ENCODE results near the gene DGKB. TPM values are rescaled to one million over a fixed set of nuclear protein-coding genes. Genes with fewer than 3 reads are reported as not detected.

The DGKB gene
- polyA plus RNA-seq, 2 of the 4 experiments (the other 2 are of a cell fraction): 0.01 TPM; not detected in 1

DNA sequence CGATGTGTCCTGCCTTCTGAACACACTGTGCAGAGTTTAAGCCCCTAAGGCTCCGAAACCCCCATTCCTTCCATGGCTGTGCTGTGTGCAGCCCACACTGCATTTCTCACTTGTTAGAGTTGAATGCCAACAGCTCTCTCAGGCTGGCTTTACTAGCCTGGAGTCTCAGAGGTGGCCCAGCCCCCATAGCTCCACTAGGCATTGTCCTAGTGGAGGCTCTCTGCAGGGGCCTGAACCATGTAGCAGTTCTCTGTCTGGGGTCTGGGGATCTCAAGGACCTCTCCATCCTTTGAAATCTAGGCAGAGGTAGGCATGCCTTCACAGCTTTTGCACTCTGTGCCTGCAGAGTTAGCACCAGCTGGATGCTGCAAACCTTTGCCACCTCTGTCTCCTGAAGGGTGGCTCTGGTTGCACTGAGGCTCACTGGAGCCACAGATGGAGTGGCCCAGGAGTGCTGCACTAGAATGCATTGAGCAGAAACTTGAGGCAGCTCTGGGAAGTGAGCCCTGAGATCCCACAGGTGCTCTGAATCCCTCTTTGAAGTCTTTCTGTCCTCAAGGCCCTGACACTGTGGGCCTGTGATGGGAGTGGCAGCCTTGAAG, 301.7 kb downstream of the DGKB start:
- Histone ChIP-seq H3K4me3 (no peak overlapping the region), H3K4me2 (no peak overlapping the region), H3K27ac (no peak overlapping the region), H3K4me1 (no peaks in the 10 kb centered on the region), H3K9me3 (no peaks in the 10 kb centered on the region)
- ChIA-PET CTCF (interaction anchor here (1.3 kb wide), 1 partner anchor 31 kb away, joined by 3 read pairs; no protein-coding TSS in a partner anchor), POLR2A (no interaction called here)
- FAIRE-seq (no peak), ATAC-seq (no peak), DNase-seq (ENCODE audit: low read depth in 1 of 2, low spot score in 1 of 2) (no peak)
- 6% methylated on average over 2 of the region's 2 CpGs for WGBS (ENCODE audit: missing lambda C conversion rate)
- TF ChIP-seq POLR2A (IDR thresholded peaks at IDR 0.05; ENCODE audit: low read length): no peak

DNA sequence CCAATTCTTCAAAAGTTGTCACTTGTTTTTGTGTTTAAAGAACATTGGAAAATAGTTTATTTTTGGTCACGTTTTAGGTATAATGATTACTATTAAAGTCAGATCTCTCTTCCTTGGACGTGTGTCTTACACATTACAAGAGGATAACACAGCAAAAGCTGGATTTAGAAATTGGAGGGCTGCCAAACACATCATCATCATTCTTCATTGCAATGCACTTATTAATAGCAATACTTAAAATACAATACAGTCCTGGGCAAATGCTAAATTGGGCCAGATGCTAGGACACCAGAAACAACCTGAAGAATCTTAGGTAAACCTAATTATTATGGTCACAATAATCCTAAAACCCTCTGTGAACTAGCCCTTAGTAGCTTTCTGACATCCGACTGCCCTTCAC, 303.6 kb downstream of the DGKB start:
- 8% methylated on average over 3 of the region's 3 CpGs for WGBS (ENCODE audit: missing lambda C conversion rate)
- CTCF ChIA-PET: no interaction called here
- FAIRE-seq: no peak

DNA sequence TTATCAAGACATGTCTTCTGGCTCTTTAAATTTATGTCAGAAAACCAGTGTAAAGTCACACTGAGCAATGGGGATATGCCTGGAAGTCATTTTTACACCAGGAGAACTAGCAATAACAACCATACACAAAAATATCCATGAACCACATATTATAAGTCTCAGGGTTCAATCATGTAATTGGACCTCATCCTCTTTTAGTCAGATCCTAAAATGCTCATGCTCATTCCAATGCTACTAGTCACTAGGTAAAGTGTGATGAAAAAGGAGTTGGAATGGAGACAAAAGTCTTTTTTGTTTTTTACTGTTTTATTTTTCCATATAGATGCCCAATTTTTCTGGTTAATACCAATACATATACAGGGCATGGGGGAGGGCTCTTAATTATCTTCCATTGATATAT, 306.1 kb downstream of the DGKB start:
- Histone ChIP-seq H3K4me2 (no peak overlapping the region), H3K27ac (no peak overlapping the region), H3K9me3 (no peaks in the 10 kb centered on the region), H3K4me1 (no peaks in the 10 kb centered on the region), H3K4me3 (no peak overlapping the region)
- FAIRE-seq (no peak), ATAC-seq (no peak), DNase-seq (ENCODE audit: low read depth in 1 of 2, low spot score in 1 of 2) (no peak)
- ChIA-PET POLR2A (no interaction called here), CTCF (no interaction called here)
- TF ChIP-seq EP300 (IDR thresholded peaks at IDR 0.05) (no peak), CEBPB (IDR thresholded peaks at IDR 0.05) (no peak), GATA3 (IDR thresholded peaks at IDR 0.05; ENCODE audit: borderline replicate concordance) (no peak), RARB (CRISPR knock-in tag; IDR thresholded peaks at IDR 0.05) (no peak)
- TF ChIP-seq, protein P1, sequence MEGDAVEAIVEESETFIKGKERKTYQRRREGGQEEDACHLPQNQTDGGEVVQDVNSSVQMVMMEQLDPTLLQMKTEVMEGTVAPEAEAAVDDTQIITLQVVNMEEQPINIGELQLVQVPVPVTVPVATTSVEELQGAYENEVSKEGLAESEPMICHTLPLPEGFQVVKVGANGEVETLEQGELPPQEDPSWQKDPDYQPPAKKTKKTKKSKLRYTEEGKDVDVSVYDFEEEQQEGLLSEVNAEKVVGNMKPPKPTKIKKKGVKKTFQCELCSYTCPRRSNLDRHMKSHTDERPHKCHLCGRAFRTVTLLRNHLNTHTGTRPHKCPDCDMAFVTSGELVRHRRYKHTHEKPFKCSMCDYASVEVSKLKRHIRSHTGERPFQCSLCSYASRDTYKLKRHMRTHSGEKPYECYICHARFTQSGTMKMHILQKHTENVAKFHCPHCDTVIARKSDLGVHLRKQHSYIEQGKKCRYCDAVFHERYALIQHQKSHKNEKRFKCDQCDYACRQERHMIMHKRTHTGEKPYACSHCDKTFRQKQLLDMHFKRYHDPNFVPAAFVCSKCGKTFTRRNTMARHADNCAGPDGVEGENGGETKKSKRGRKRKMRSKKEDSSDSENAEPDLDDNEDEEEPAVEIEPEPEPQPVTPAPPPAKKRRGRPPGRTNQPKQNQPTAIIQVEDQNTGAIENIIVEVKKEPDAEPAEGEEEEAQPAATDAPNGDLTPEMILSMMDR (IDR thresholded peaks at IDR 0.05): no peak

More for the DNA sequence above, 303.6 kb downstream of the DGKB start:
- TF ChIP-seq TP53 (CRISPR knock-in tag; IDR thresholded peaks at IDR 0.05) (no peak), HOXA7 (CRISPR knock-in tag; IDR thresholded peaks at IDR 0.05) (no peak), RNF2 (IDR thresholded peaks at IDR 0.05; ENCODE audit: borderline replicate concordance, low read depth) (no peak), MYC (IDR thresholded peaks at IDR 0.05; ENCODE audit: borderline replicate concordance, low read length) (no peak), CEBPB (IDR thresholded peaks at IDR 0.05) (no peak), RCOR1 (IDR thresholded peaks at IDR 0.05; ENCODE audit: low read depth, low read length) (no peak), FOSB (CRISPR knock-in tag; IDR thresholded peaks at IDR 0.05) (no peak), EHF (CRISPR knock-in tag; IDR thresholded peaks at IDR 0.05) (no peak), BHLHE40 (IDR thresholded peaks at IDR 0.05; ENCODE audit: low read depth, low read length) (no peak), NPAS2 (CRISPR knock-in tag; IDR thresholded peaks at IDR 0.05; ENCODE audit: borderline replicate concordance) (no peak), EHMT2 (IDR thresholded peaks at IDR 0.05; ENCODE audit: low read depth) (no peak), POLR2A (IDR thresholded peaks at IDR 0.05; ENCODE audit: low read length) (no peak), JUNB (IDR thresholded peaks at IDR 0.05) (no peak), HDAC2 (IDR thresholded peaks at IDR 0.05) (no peak)
- TF ChIP-seq, protein P2, sequence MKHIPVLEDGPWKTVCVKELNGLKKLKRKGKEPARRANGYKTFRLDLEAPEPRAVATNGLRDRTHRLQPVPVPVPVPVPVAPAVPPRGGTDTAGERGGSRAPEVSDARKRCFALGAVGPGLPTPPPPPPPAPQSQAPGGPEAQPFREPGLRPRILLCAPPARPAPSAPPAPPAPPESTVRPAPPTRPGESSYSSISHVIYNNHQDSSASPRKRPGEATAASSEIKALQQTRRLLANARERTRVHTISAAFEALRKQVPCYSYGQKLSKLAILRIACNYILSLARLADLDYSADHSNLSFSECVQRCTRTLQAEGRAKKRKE (CRISPR knock-in tag; IDR thresholded peaks at IDR 0.05; ENCODE audit: low read depth): no peak
- TF ChIP-seq, protein P3, sequence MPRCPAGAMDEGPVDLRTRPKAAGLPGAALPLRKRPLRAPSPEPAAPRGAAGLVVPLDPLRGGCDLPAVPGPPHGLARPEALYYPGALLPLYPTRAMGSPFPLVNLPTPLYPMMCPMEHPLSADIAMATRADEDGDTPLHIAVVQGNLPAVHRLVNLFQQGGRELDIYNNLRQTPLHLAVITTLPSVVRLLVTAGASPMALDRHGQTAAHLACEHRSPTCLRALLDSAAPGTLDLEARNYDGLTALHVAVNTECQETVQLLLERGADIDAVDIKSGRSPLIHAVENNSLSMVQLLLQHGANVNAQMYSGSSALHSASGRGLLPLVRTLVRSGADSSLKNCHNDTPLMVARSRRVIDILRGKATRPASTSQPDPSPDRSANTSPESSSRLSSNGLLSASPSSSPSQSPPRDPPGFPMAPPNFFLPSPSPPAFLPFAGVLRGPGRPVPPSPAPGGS (IDR thresholded peaks at IDR 0.05): no peak
- no peak for ATAC-seq
- DNase-seq (ENCODE audit: low read depth in 1 of 2, low spot score in 1 of 2): no peak
- Histone ChIP-seq H3K9me3 (no peaks in the 10 kb centered on the region), H3K4me1 (no peaks in the 10 kb centered on the region), H3K27ac (no peak overlapping the region), H3K4me3 (no peak overlapping the region), H3K4me2 (no peak overlapping the region)
- POLR2A ChIA-PET: no interaction called here

Data from A549 (cell line).